T-helper 9 cell (primary cell): Measurements from ENCODE around the gene REXO1.

ENCODE experiments used
- DNase-seq: peaks from one replicate; pipeline ENCODE4 v3.0.0-alpha.2; 2020

The REXO1 gene

GRCh38 chr19:1766800-1767352 lies 81.4 kb downstream of the REXO1 start:
- no peak for DNase-seq

DNA sequence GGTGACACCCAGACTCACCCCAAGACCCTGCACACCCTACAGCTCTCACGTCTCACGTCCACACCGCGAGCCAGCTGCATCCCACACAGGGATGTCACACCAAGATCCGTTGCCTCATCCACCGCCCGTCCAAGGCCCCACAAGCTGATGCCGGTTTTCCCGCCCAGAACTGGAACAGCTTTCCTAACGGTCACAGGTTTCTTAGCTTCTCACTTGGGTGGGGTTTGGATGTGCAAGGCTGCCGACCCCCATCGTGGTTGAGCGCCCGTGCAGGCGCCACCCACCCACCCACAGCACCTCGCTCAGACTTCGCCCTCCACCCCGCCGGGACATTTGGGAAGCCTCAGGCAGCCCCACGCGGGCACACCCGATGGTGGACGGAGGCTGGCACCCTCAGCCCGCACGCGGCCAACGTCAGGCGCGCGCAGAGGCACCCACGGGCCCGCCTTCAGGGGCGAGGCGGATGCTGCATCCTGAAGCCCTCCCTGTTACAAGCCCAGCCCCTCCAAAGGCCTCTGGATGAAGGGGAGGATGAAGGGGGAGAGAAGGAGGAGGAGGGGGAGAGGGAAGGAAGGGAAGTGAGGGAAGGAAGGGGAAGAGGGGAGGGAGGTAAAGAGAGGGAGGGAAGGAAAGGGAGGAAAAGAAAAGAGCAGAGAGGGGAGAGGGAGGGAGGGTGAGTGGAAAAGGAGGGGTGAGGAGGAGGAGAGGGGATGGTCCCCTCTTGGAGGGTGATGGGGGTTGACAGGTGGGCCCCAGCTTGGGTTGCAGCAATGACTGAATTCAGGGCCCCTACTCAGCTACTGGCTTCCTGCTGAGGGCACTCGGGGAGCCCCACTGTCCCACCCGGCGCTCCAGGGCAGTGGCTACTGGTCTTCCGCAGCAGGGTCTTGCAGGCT lies 82.1 kb downstream of the REXO1 start:
- DNase-seq = no peak
